H1 (cell line): ENCODE data around the gene NSD2.

ENCODE experiments used
- ATF3 ChIP-seq: IDR thresholded peaks from 2 replicates; pipeline ENCODE4 v1.6.1; 2011; ENCODE audit warnings: low read depth, mild to moderate bottlenecking, low read length; ENCODE audit not compliant: insufficient read depth
- BACH1 ChIP-seq: IDR thresholded peaks from 2 replicates; pipeline ENCODE4 v1.6.1; 2012; ENCODE audit warnings: low read length, improper control_type of control experiment
- CHD1 ChIP-seq: IDR thresholded peaks from 2 replicates; pipeline ENCODE4 v1.6.1; 2012; ENCODE audit warnings: low read depth, low read length, improper control_type of control experiment
- POLR2AphosphoS5 ChIP-seq: IDR thresholded peaks from 2 replicates; pipeline ENCODE4 v1.6.1; 2011; ENCODE audit warnings: low read depth, low read length
- SP1 ChIP-seq: IDR thresholded peaks from 2 replicates; pipeline ENCODE4 v1.6.1; 2011; ENCODE audit warnings: low read depth, low read length
- SP2 ChIP-seq: IDR thresholded peaks from 2 replicates; pipeline ENCODE4 v1.6.1; 2012; ENCODE audit warnings: mild to moderate bottlenecking, low read length, inconsistent platforms
- TEAD4 ChIP-seq: IDR thresholded peaks from 2 replicates; pipeline ENCODE4 v1.6.1; 2012; ENCODE audit warnings: low read depth, low read length, inconsistent platforms, mixed read lengths
- USF2 ChIP-seq: IDR thresholded peaks from 2 replicates; pipeline ENCODE4 v1.6.1; 2011; ENCODE audit warnings: low read length, improper control_type of control experiment

GRCh38 chr4:1872870-1873269 lies 1.7 kb downstream of the NSD2 start:
- no peak for TF ChIP-seq USF2
- TF ChIP-seq SP2: no peak
- TF ChIP-seq BACH1: no peak
- no peak for TF ChIP-seq CHD1
- no peak for TF ChIP-seq TEAD4
- no peak for TF ChIP-seq POLR2AphosphoS5
- TF ChIP-seq SP1: no peak
- no peak for TF ChIP-seq ATF3
